Activated CD8-positive, alpha-beta T cell treated with anti-CD3 and anti-CD28 coated beads, Interleukin-2, amount 10 ng/mL, durations not matched to agents 7 days and 5 days (primary cell): ENCODE data around the gene MEIKIN. TPM values are rescaled to one million over a fixed set of nuclear protein-coding genes. Genes with fewer than 3 reads are reported as not detected.
A peak's percentile ranks its signal among the peaks of the same experiment; 100 is the strongest.

Experiments
- ATAC-seq: fragments of 150-1000 bp; cut with Tn5 transposase; one replicate; pipeline ENCODE4 v1.10.0; 2021; ENCODE audit warnings: moderate library complexity
- CTCF ChIA-PET: fragments of 350-600 bp; sonication (Branson Sonifier 250); formaldehyde crosslinking; loops from one replicate; lab custom pipeline; 2021; ENCODE audit warnings: antibody characterized with exemption; lab: Charles Lee
- POLR2A ChIA-PET: fragments of 350-600 bp; sonication (Branson Sonifier 250); formaldehyde crosslinking; loops from one replicate; lab custom pipeline; 2021; ENCODE audit warnings: antibody characterized with exemption; lab: Charles Lee
- DNase-seq: peaks from one replicate; pipeline ENCODE4 v3.0.0-alpha.2; 2020
- H3K27ac Mint-ChIP-seq: one replicate; pipeline ENCODE4 v1.8.0; 2021; ENCODE audit warnings: mild to moderate bottlenecking, mixed read lengths
- H3K27me3 Mint-ChIP-seq: one replicate; pipeline ENCODE4 v1.8.0; 2021; ENCODE audit warnings: low read depth, mixed read lengths
- H3K36me3 Mint-ChIP-seq: one replicate; pipeline ENCODE4 v1.8.0; 2021; ENCODE audit warnings: low read depth, mixed read lengths
- H3K4me1 Mint-ChIP-seq: one replicate; pipeline ENCODE4 v1.8.0; 2021; ENCODE audit warnings: low read depth, mixed read lengths
- H3K4me3 Mint-ChIP-seq: one replicate; pipeline ENCODE4 v1.8.0; 2021; ENCODE audit warnings: mild to moderate bottlenecking, mixed read lengths
- H3K9me3 Mint-ChIP-seq: one replicate; pipeline ENCODE4 v1.8.0; 2022; ENCODE audit warnings: mixed read lengths; ENCODE audit not compliant: insufficient read depth
- total RNA-seq, 2 experiments: library from RNA; stranded (reverse); gene quantifications; one replicate each; pipeline ENCODE4 v1.2.3, GENCODE V29; 2021

MEIKIN gene
- total RNA-seq, 2 experiments from 2014 or later: not detected

DNA sequence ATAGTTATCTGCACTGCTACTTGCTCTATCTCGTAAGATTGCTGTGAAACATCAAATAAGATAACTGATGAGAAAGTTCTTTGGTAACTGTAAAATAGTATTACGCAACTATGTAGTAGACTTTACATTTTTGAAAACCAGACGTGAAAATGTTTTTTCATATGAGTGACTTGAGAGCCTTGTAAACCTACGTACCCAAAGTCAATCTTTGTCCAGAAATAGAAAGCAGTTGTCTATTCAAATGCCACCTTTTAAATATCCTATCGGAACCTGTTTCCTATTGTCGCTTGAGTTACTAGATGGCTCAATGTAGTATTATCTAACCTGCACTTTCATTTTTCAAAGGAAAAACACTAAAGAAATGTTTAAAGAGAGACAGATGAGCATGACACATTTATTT, 150.2 kb downstream of the MEIKIN start:
- no peak for DNase-seq
- Mint-ChIP-seq H3K4me1 (peaks cover 31% of the 10 kb centered on the region), H3K36me3 (peaks cover 30% of the 10 kb centered on the region), H3K4me3 (peak overlapping the region; percentile 78), H3K27ac (peak overlapping the region; percentile 9), H3K9me3 (no peaks in the 10 kb centered on the region), H3K27me3 (no peaks in the 10 kb centered on the region)
- ChIA-PET POLR2A (no interaction called here), CTCF (interaction anchor here (0.7 kb wide), 1 partner anchor 206 kb away, joined by 3 read pairs; no protein-coding TSS in a partner anchor)
- no peak for ATAC-seq

DNA sequence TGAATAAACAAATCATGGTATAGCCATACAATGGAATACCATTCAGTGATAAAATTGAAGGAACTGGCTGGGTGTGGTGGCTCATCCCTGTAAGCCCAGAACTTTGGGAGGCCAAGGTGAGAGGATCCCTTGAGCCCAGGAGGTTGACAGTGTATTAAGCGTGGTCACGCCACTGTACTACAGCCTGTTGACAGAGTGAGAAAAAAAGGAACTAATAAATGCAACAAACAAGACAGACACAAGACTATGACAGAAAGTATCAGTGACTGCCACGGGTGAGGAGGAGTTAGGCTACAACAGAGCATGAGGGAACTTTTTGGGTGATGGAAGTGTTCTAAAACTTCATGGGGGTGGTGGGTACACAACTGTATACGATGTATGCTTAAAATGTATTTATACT, 150.9 kb downstream of the MEIKIN start:
- H3K27me3 Mint-ChIP-seq: no peaks in the 10 kb centered on the region
- peaks cover 35% of the 10 kb centered on the region for H3K4me1 Mint-ChIP-seq
- ChIA-PET CTCF (interaction anchor here (0.5 to 0.7 kb wide), 2 partner anchors 178 to 205 kb away, joined by 3 to 4 read pairs; no protein-coding TSS in a partner anchor), POLR2A (no interaction called here)
- no peak overlapping the region for H3K27ac Mint-ChIP-seq
- H3K4me3 Mint-ChIP-seq: peak overlapping the region; percentile 78
- H3K36me3 Mint-ChIP-seq: peaks cover 34% of the 10 kb centered on the region
- DNase-seq (no peak), ATAC-seq (no peak)
- no peaks in the 10 kb centered on the region for H3K9me3 Mint-ChIP-seq

DNA sequence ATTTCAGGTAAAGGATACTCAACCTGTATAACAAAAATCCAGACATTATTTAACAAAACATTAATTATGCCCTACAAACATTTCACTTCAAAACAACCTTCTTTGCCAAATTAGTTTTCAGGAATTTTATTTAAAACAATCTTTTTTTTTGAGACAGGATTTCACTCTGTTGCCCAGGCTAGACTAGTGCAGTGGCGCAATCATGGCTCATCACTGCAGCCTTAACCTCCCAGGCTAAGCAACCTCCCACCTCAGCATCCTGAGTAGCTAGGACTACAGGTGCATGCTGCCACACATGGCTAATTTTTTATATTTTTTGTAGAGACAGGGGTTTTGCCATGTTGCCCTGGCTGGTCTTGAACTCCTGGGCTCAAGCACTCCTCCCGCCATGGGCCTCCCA, 152.6 kb downstream of the MEIKIN start:
- Mint-ChIP-seq H3K4me3 (no peak overlapping the region), H3K4me1 (peaks cover 37% of the 10 kb centered on the region), H3K27ac (no peak overlapping the region), H3K27me3 (no peaks in the 10 kb centered on the region), H3K9me3 (no peaks in the 10 kb centered on the region), H3K36me3 (peaks cover 41% of the 10 kb centered on the region)
- ChIA-PET CTCF (interaction anchor here (0.9 kb wide), 1 partner anchor 204 kb away, joined by 5 read pairs; no protein-coding TSS in a partner anchor), POLR2A (no interaction called here)
- DNase-seq (no peak), ATAC-seq (no peak)

GRCh38 chr5:131791866-131792265, 153.6 kb downstream of the MEIKIN start:
- ATAC-seq (no peak), DNase-seq (no peak)
- H3K27me3 Mint-ChIP-seq: no peaks in the 10 kb centered on the region
- peaks cover 40% of the 10 kb centered on the region for H3K4me1 Mint-ChIP-seq
- CTCF ChIA-PET: no interaction called here
- no peak overlapping the region for H3K4me3 Mint-ChIP-seq
- H3K9me3 Mint-ChIP-seq: no peaks in the 10 kb centered on the region
- H3K36me3 Mint-ChIP-seq: peaks cover 44% of the 10 kb centered on the region
- POLR2A ChIA-PET: no interaction called here
- H3K27ac Mint-ChIP-seq: no peak overlapping the region

GRCh38 chr5:131790550-131790949, 154.9 kb downstream of the MEIKIN start:
- POLR2A ChIA-PET: no interaction called here
- no peak for ATAC-seq
- H3K4me3 Mint-ChIP-seq: no peak overlapping the region
- peaks cover 44% of the 10 kb centered on the region for H3K36me3 Mint-ChIP-seq
- no peak for DNase-seq
- no peaks in the 10 kb centered on the region for H3K9me3 Mint-ChIP-seq
- no peaks in the 10 kb centered on the region for H3K27me3 Mint-ChIP-seq
- CTCF ChIA-PET: no interaction called here
- H3K27ac Mint-ChIP-seq: no peak overlapping the region
- H3K4me1 Mint-ChIP-seq: peaks cover 46% of the 10 kb centered on the region

DNA sequence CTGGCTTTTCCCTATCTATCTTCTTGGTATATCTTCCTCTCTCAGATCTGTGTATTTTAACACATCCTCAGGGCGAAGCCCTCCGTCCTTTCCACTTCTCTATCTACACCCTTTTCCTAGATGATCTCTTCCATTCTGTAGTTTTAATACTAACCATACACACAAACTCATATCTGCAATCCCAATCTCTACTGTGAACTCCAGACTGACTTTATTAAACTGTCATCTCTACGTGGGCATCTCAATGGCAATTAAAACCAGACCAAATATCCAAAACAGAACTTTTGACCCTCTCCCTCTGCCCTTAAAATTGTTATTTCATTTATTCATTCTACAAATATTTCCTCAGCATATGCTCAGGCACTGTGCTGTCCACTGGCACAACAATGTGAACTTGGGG, 155.7 kb downstream of the MEIKIN start:
- Mint-ChIP-seq H3K4me3 (no peak overlapping the region), H3K27ac (no peak overlapping the region), H3K36me3 (peaks cover 38% of the 10 kb centered on the region), H3K27me3 (no peaks in the 10 kb centered on the region), H3K9me3 (no peaks in the 10 kb centered on the region), H3K4me1 (peaks cover 38% of the 10 kb centered on the region)
- DNase-seq: no peak
- POLR2A ChIA-PET: no interaction called here
- no peak for ATAC-seq
- CTCF ChIA-PET: no interaction called here

DNA sequence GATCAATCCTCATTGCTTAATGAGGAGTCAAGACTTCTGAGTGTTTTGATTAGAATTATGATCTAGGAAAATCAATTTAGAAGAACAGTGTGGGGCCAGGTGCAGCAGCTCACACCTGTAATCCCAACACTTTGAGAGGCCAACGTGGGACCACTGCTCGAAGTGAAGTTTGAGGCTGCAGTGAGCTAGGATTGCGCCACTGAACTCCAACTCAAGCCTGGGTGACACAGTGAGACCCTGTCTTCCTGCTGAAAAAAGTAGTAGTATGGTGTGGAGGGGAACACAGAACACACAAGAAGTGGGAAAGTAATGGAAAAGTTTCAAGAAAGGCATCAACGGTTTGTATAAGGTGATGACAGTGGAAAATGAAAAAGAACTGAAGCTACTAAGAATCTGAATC, 157.7 kb downstream of the MEIKIN start:
- H3K36me3 Mint-ChIP-seq: peaks cover 27% of the 10 kb centered on the region
- ChIA-PET CTCF (no interaction called here), POLR2A (no interaction called here)
- no peak overlapping the region for H3K27ac Mint-ChIP-seq
- H3K27me3 Mint-ChIP-seq: no peaks in the 10 kb centered on the region
- H3K4me3 Mint-ChIP-seq: no peak overlapping the region
- H3K9me3 Mint-ChIP-seq: no peaks in the 10 kb centered on the region
- no peak for DNase-seq
- no peak for ATAC-seq
- peaks cover 24% of the 10 kb centered on the region for H3K4me1 Mint-ChIP-seq

- ChIA-PET POLR2A (no interaction called here), CTCF (interaction anchor here (1.4 kb wide), 1 partner anchor 197 kb away, joined by 3 read pairs; no protein-coding TSS in a partner anchor)
- ATAC-seq (no peak), DNase-seq (no peak)
- H3K9me3 Mint-ChIP-seq: no peaks in the 10 kb centered on the region
- no peaks in the 10 kb centered on the region for H3K27me3 Mint-ChIP-seq
- H3K27ac Mint-ChIP-seq: no peak overlapping the region
- H3K4me1 Mint-ChIP-seq: peaks cover 21% of the 10 kb centered on the region
- H3K4me3 Mint-ChIP-seq: no peak overlapping the region
- peaks cover 21% of the 10 kb centered on the region for H3K36me3 Mint-ChIP-seq
Measured at GRCh38 chr5:131786900-131787692, 158.4 kb downstream of the MEIKIN start.

DNA sequence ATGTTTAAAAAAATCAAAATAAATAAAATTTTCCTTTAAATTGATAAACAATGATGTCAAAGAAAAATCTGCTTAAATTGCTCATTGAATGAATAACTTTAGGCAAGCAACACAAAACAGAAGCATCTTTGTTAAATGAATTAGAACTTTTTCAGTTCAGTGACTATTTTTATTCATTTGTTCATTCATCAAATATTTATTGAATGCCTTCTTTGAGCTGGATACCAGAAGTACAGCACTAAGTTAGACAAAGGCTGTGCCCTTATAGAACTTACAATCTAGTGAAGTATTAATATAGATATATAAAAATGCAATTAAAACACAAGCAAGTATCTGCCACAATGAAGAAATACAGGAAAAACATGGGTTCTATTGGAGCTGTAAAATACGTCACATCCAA, 159.4 kb downstream of the MEIKIN start:
- H3K27me3 Mint-ChIP-seq: no peaks in the 10 kb centered on the region
- no peak for DNase-seq
- POLR2A ChIA-PET: no interaction called here
- no peaks in the 10 kb centered on the region for H3K9me3 Mint-ChIP-seq
- H3K36me3 Mint-ChIP-seq: peaks cover 23% of the 10 kb centered on the region
- CTCF ChIA-PET: interaction anchor here (1.4 kb wide), 1 partner anchor 196 kb away, joined by 3 read pairs; no protein-coding TSS in a partner anchor
- no peak for ATAC-seq
- peaks cover 21% of the 10 kb centered on the region for H3K4me1 Mint-ChIP-seq
- H3K27ac Mint-ChIP-seq: no peak overlapping the region
- H3K4me3 Mint-ChIP-seq: no peak overlapping the region

DNA sequence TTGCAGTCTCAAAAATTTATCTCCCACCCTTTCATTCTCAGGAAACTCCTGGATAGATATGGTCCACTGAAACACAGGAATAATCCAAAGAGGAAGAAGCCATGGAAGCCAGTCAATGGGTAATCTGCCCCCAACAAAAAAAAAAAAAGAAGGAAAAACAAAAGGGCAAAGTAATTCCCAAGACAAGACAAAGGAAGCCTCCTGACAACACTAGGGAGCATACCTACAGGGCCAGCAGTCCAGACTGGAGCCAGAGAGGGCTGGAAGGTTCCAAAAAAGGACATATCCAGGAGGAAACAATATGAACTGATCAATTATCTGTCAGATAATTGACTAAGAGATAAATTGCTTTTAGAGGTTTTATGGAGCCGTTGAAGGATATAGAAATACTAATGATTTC, 161.6 kb downstream of the MEIKIN start:
- Mint-ChIP-seq H3K27me3 (no peaks in the 10 kb centered on the region), H3K36me3 (peaks cover 22% of the 10 kb centered on the region), H3K4me1 (peaks cover 15% of the 10 kb centered on the region), H3K4me3 (no peak overlapping the region), H3K27ac (no peak overlapping the region), H3K9me3 (no peaks in the 10 kb centered on the region)
- DNase-seq (no peak), ATAC-seq (no peak)
- CTCF ChIA-PET: interaction anchor here (1.0 kb wide), 1 partner anchor 19 kb away, joined by 3 read pairs; no protein-coding TSS in a partner anchor
- POLR2A ChIA-PET: no interaction called here

- Mint-ChIP-seq H3K4me3 (no peak overlapping the region), H3K36me3 (peaks cover 21% of the 10 kb centered on the region), H3K9me3 (no peaks in the 10 kb centered on the region), H3K27ac (peak overlapping the region; percentile 6), H3K4me1 (peaks cover 15% of the 10 kb centered on the region), H3K27me3 (no peaks in the 10 kb centered on the region)
- ATAC-seq (no peak), DNase-seq (no peak)
- ChIA-PET CTCF (interaction anchor here (1.0 kb wide), 2 partner anchors 18 to 194 kb away, joined by 3 read pairs; no protein-coding TSS in a partner anchor), POLR2A (no interaction called here)
Measured at GRCh38 chr5:131783357-131783756, 162.1 kb downstream of the MEIKIN start.

- CTCF ChIA-PET: interaction anchor here (1.0 kb wide), 1 partner anchor 193 kb away, joined by 3 read pairs; no protein-coding TSS in a partner anchor
- no peaks in the 10 kb centered on the region for H3K27me3 Mint-ChIP-seq
Measured at GRCh38 chr5:131782717-131783116, 162.7 kb downstream of the MEIKIN start.

More at GRCh38 chr5:131782717-131783116, 162.7 kb downstream of the MEIKIN start:
- Mint-ChIP-seq H3K4me1 (peaks cover 15% of the 10 kb centered on the region), H3K27ac (no peak overlapping the region), H3K9me3 (no peaks in the 10 kb centered on the region), H3K4me3 (no peak overlapping the region), H3K36me3 (peaks cover 20% of the 10 kb centered on the region)
- no peak for DNase-seq
- no peak for ATAC-seq
- POLR2A ChIA-PET: interaction anchor here (0.8 kb wide), 1 partner anchor 16 kb away, joined by 3 read pairs; no protein-coding TSS in a partner anchor
